C4-2B (cell line): ENCODE data around the gene PRKCB.

Experiments
- CTCF ChIP-seq: fragments of 450-650 bp; conservative IDR thresholded peaks from 2 replicates; pipeline ENCODE4 v1.5.1; 2017; ENCODE audit warnings: mild to moderate bottlenecking
- ZFX ChIP-seq: fragments of 450-650 bp; IDR thresholded peaks from 2 replicates; pipeline ENCODE4 v1.6.1; 2017

- TF ChIP-seq CTCF, result no peak
- no peak for TF ChIP-seq ZFX
Observed at GRCh38 chr16:23865853-23866252, 30.1 kb downstream of the PRKCB start.
